PC-3 (cell line): ENCODE data around the gene MXD3. TPM values are rescaled to one million over a fixed set of nuclear protein-coding genes. Genes with fewer than 3 reads are reported as not detected.

ENCODE experiments used
- ATAC-seq: fragments of 200-7000 bp; cut with Tn5 transposase; 2 replicates; pipeline ENCODE4 v1.9.1; 2020; ENCODE audit warnings: mild to moderate bottlenecking, moderate library complexity
- BruUV-seq: library from RNA; stranded (reverse); fragments of 400-500 nt; replicated peaks from 2 replicates; lab custom pipeline; 2021; lab: Mats Ljungman, UMichigan
- CTCF ChIA-PET: fragments of 300-600 bp; sonication (Branson Sonifier 250); formaldehyde crosslinking; loops from one replicate; lab custom pipeline; 2022; ENCODE audit warnings: antibody characterized with exemption; lab: Charles Lee
- POLR2A ChIA-PET: fragments of 300-600 bp; sonication (Branson Sonifier 250); formaldehyde crosslinking; loops from one replicate; lab custom pipeline; 2022; ENCODE audit warnings: antibody characterized with exemption; ENCODE audit not compliant: unreplicated experiment; lab: Charles Lee
- DNase-seq: peaks from one replicate; pipeline ENCODE4 v3.0.0-alpha.2; 2015
- H2AFZ ChIP-seq: fragments of 300-600 bp; sonication (generic); 2 replicates; pipeline ENCODE4 v1.6.0; 2016; ENCODE audit warnings: antibody characterized with exemption, low read length
- H3F3A ChIP-seq: fragments of 300-600 bp; sonication (generic); one replicate; pipeline ENCODE4 v1.6.0; 2017; ENCODE audit warnings: antibody characterized with exemption, low read length, control low read depth, mild to moderate bottlenecking; ENCODE audit not compliant: unreplicated experiment
- H3K27ac ChIP-seq: fragments of 300-600 bp; sonication (generic); 2 replicates; pipeline ENCODE4 v1.5.1; 2016; ENCODE audit warnings: mild to moderate bottlenecking, low read length
- H3K27me3 ChIP-seq: fragments of 300-600 bp; sonication (generic); 2 replicates; pipeline ENCODE4 v1.6.1; 2016; ENCODE audit warnings: low read length, mixed read lengths
- H3K36me3 ChIP-seq: fragments of 300-600 bp; sonication (generic); 2 replicates; pipeline ENCODE4 v1.6.1; 2016; ENCODE audit warnings: low read depth, mixed run types, low read length, mixed read lengths
- H3K4me1 ChIP-seq: fragments of 300-600 bp; sonication (generic); 2 replicates; pipeline ENCODE4 v1.5.1; 2016; ENCODE audit warnings: low read length; ENCODE audit not compliant: insufficient read depth
- H3K4me2 ChIP-seq: fragments of 300-600 bp; sonication (generic); 2 replicates; pipeline ENCODE4 v1.6.0; 2016; ENCODE audit warnings: low read length
- H3K4me3 ChIP-seq: fragments of 300-600 bp; sonication (generic); 2 replicates; pipeline ENCODE4 v1.5.1; 2016; ENCODE audit warnings: mild to moderate bottlenecking, low read length, mixed read lengths
- H3K79me2 ChIP-seq: fragments of 300-600 bp; sonication (generic); 2 replicates; pipeline ENCODE4 v1.6.1; 2017; ENCODE audit warnings: low read length, mixed read lengths
- H3K9ac ChIP-seq: fragments of 300-600 bp; sonication (generic); 2 replicates; pipeline ENCODE4 v1.6.0; 2016; ENCODE audit warnings: mild to moderate bottlenecking, low read length
- H3K9me2 ChIP-seq: fragments of 300-600 bp; sonication (generic); replicated peaks from 2 replicates; pipeline ENCODE4 v1.6.1; 2016; ENCODE audit warnings: mixed run types, low read length, mixed read lengths
- H3K9me3 ChIP-seq: fragments of 300-600 bp; sonication (generic); 2 replicates; pipeline ENCODE4 v1.6.1; 2016; ENCODE audit warnings: low read length, mixed read lengths
- H4K20me1 ChIP-seq: fragments of 300-600 bp; sonication (generic); 2 replicates; pipeline ENCODE4 v1.6.1; 2016; ENCODE audit warnings: low read length, mixed read lengths
- EZH2 ChIP-seq: fragments of 300-600 bp; sonication (generic); IDR thresholded peaks from one replicate; pipeline ENCODE4 v1.6.1; 2017; ENCODE audit warnings: antibody characterized with exemption, mild to moderate bottlenecking, low read length; ENCODE audit not compliant: unreplicated experiment
- EZH2phosphoT487 ChIP-seq: fragments of 300-600 bp; sonication (generic); IDR thresholded peaks from 2 replicates; pipeline ENCODE4 v1.6.1; 2018; ENCODE audit warnings: mild to moderate bottlenecking, antibody characterized with exemption, low read length, borderline replicate concordance
- intact Hi-C: fragments of 100-400 bp; cut with micrococcal nuclease; formaldehyde crosslinking; loops from 2 replicates; pipeline ENCODE4 v1.9.0; 2023
- total RNA-seq: library from RNA; depleted of rRNA; stranded (reverse); fragments of >200 nt; gene quantifications from 2 replicates; pipeline ENCODE4 v1.2.3, GENCODE V29; 2014
- TF ChIP-seq, protein P1 (sequence below): fragments of 300-600 bp; sonication (generic); conservative IDR thresholded peaks from 2 replicates; pipeline ENCODE4 v1.5.1; 2017; ENCODE audit warnings: antibody characterized with exemption, low read depth, mild to moderate bottlenecking, low read length

Gene MXD3
- total RNA-seq, 1 experiment from 2014 or later, result 45.7 TPM

DNA sequence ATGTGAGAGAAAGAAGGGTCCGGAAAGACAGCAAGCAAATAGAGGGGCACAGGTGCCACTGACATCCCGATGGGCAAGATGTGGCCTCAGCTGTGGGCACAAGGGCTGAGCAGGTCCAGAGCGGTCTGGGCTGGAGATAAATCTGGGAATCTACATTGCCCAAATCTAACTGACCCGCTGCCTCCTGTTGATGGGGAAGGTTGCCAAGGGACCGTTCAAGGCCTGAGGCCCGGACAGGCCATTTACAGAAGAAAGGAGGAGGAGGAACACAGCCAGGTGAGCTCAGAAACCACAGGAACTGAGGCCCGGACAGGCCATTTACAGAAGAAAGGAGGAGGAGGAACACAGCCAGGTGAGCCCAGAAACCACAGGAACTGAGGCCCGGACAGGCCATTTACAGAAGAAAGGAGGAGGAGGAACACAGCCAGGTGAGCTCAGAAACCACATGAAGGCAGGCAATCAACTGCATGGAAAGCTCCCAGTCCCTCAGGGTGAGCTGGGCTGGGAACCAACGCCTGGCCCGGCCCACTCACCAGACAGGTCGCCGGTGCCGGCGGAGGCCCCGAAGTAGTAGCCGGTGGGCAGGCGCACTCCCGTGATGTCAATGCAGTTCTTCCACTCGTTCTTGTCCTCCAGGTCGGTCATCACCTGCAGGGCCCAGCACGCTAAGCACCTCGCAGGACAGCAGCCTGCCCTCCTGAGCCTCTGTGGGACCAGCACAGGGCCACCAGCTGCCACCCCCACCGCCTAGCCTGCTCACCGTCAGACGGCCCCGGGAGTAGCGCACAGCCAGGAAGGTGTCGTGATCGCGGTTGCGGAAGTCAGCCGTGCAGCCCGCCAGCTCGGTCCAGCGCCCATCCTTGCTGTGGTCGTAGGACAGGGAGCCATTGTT is 25.2 kb upstream of the MXD3 start:
- TF ChIP-seq EZH2, result no peak
- TF ChIP-seq, protein P1, sequence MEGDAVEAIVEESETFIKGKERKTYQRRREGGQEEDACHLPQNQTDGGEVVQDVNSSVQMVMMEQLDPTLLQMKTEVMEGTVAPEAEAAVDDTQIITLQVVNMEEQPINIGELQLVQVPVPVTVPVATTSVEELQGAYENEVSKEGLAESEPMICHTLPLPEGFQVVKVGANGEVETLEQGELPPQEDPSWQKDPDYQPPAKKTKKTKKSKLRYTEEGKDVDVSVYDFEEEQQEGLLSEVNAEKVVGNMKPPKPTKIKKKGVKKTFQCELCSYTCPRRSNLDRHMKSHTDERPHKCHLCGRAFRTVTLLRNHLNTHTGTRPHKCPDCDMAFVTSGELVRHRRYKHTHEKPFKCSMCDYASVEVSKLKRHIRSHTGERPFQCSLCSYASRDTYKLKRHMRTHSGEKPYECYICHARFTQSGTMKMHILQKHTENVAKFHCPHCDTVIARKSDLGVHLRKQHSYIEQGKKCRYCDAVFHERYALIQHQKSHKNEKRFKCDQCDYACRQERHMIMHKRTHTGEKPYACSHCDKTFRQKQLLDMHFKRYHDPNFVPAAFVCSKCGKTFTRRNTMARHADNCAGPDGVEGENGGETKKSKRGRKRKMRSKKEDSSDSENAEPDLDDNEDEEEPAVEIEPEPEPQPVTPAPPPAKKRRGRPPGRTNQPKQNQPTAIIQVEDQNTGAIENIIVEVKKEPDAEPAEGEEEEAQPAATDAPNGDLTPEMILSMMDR, result no peak
- TF ChIP-seq EZH2phosphoT487, result no peak
- Histone ChIP-seq H3K9me2 (no peaks in the 10 kb centered on the region), H3K9me3 (no peaks in the 10 kb centered on the region), H3K4me1 (no peaks in the 10 kb centered on the region), H3F3A (no peaks in the 10 kb centered on the region), H3K4me3 (no peak overlapping the region), H3K27ac (no peak overlapping the region), H4K20me1 (0 out of 2 replicates have a peak, but pooled peaks cover 4% of the 10 kb centered on the region), H3K79me2 (peaks cover 25% of the 10 kb centered on the region), H3K27me3 (no peaks in the 10 kb centered on the region), H3K9ac (no peak overlapping the region), H2AFZ (no peak overlapping the region), H3K36me3 (peaks cover 21% of the 10 kb centered on the region; the same call in 1 of the 2 replicates), H3K4me2 (no peak overlapping the region)
- POLR2A ChIA-PET, result no interaction called here
- DNase-seq (no peak), ATAC-seq (no peak)
- BruUV-seq, result no TSS peak
- CTCF ChIA-PET, result no interaction called here
- intact Hi-C loops, result loop anchor here (1.0 kb wide), 1 partner anchor 19 kb away; no protein-coding TSS in a partner anchor

DNA sequence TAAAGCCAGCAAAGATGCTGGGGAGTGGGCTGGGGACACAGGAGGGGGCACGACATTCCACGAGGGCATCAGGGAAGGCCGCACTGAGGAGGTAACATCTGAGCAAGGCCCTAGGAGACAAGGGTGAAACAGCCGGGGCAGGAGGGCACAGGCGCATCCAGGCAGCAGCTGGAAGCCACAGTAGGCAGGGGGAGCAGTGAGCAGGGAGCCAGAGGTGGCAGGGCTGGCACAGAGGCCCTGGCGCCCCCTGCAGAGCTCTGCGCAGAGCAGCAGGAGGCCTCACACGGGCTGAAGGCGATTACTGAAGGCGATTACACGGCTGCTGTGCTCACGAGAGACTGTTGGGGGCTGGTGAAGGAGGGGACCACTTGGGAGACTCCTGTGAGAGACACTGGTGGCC is 24.4 kb upstream of the MXD3 start:
- Histone ChIP-seq H3K79me2 (peaks cover 18% of the 10 kb centered on the region), H4K20me1 (0 out of 2 replicates have a peak, but pooled peaks cover 4% of the 10 kb centered on the region), H3K4me2 (no peak overlapping the region), H2AFZ (no peak overlapping the region), H3K27me3 (no peaks in the 10 kb centered on the region), H3K27ac (no peak overlapping the region), H3K4me1 (no peaks in the 10 kb centered on the region), H3K9me2 (no peaks in the 10 kb centered on the region), H3K4me3 (no peak overlapping the region), H3K9ac (no peak overlapping the region), H3K36me3 (peaks cover 16% of the 10 kb centered on the region; the same call in 1 of the 2 replicates), H3F3A (no peaks in the 10 kb centered on the region), H3K9me3 (no peaks in the 10 kb centered on the region)
- ChIA-PET POLR2A (no interaction called here), CTCF (interaction anchor here (0.6 kb wide), 1 partner anchor 12 kb away, joined by 4 read pairs; no protein-coding TSS in a partner anchor)
- no TSS peak for BruUV-seq
- ATAC-seq, result peak; percentile 84
- intact Hi-C loops, result loop anchor here (1.0 kb wide), 1 partner anchor 18 kb away; no protein-coding TSS in a partner anchor
- DNase-seq, result peak; percentile 53
- TF ChIP-seq EZH2, result no peak
- TF ChIP-seq, protein P1, result peak; percentile 84
- no peak for TF ChIP-seq EZH2phosphoT487
